GM12874 (cell line): ENCODE results near the gene PTGES2.

Source experiments
- TF ChIP-seq, protein P1 (sequence below): IDR thresholded peaks from 2 replicates; pipeline ENCODE4 v1.5.1; 2011; ENCODE audit warnings: low read depth, mild to moderate bottlenecking, control low read depth, low read length, moderate library complexity; ENCODE audit not compliant: insufficient read depth

The PTGES2 gene

DNA sequence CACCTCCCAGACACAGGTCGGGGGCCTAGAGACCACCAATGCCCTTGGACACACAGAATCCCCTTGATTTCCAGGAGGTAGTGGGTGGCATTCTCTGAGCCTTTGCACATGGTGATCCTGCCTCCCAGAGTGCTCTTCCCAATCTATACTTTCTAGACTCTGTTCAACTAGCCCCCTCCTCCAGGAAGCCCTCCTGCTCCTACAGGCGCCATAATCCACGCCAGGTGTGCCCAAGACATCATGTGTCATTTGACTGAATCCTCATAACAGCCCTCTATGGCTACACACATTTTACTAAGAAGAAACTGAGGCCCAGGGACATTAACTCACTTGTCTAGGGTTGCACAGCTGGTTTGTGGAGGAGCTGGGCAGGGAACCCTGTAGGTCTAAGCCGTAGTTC lies 39.7 kb upstream of the PTGES2 start:
- TF ChIP-seq, protein P1, sequence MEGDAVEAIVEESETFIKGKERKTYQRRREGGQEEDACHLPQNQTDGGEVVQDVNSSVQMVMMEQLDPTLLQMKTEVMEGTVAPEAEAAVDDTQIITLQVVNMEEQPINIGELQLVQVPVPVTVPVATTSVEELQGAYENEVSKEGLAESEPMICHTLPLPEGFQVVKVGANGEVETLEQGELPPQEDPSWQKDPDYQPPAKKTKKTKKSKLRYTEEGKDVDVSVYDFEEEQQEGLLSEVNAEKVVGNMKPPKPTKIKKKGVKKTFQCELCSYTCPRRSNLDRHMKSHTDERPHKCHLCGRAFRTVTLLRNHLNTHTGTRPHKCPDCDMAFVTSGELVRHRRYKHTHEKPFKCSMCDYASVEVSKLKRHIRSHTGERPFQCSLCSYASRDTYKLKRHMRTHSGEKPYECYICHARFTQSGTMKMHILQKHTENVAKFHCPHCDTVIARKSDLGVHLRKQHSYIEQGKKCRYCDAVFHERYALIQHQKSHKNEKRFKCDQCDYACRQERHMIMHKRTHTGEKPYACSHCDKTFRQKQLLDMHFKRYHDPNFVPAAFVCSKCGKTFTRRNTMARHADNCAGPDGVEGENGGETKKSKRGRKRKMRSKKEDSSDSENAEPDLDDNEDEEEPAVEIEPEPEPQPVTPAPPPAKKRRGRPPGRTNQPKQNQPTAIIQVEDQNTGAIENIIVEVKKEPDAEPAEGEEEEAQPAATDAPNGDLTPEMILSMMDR: no peak

DNA sequence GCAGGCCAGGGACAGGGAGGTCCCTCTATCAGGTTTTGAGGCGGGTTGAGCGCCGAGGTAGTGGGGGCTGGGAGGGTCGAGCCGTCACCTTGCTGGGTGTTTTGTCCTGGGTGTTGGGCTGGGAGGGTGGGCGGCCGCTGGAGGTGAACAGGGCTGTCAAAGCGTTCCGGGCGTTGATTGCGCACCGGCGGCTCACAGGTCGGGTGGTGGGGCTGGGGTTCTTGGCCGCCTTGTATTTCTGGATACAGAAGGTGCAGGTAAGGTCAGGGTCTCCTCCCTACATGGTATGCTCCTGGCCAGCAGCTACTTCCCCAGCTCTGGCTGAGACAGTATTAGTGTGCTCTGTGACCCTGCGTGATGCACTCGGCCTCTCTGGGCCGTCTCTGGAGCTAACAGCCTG lies 38.6 kb upstream of the PTGES2 start:
- TF ChIP-seq, protein P1: no peak

DNA sequence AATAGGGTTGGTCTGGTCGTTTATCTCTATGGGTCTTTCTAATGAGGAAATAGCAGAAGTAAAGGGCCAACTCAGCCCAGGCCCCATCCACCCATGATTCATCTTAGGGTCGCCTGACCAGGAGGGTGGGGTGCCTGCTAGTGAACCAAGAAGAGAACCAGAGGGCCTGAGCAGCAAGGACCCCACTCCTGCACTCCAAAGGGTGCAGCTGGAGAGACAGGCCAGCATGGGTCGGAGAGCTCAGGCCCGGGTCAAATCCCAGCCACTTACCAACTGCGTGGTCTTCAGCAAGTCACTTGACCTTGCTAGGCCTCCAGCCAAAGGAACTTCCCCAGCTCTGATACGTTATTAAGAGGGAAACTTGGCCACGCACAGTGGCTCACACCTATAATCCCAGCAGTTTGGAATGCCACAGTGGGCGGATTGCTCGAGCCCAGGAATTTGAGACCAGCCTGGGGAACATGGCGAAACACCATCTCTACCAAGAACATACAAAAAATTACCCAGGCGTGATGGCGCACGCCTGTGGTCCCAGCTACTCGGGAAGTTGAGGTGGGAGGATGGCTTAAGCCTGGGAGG lies 36.9 kb upstream of the PTGES2 start:
- TF ChIP-seq, protein P1: no peak

DNA sequence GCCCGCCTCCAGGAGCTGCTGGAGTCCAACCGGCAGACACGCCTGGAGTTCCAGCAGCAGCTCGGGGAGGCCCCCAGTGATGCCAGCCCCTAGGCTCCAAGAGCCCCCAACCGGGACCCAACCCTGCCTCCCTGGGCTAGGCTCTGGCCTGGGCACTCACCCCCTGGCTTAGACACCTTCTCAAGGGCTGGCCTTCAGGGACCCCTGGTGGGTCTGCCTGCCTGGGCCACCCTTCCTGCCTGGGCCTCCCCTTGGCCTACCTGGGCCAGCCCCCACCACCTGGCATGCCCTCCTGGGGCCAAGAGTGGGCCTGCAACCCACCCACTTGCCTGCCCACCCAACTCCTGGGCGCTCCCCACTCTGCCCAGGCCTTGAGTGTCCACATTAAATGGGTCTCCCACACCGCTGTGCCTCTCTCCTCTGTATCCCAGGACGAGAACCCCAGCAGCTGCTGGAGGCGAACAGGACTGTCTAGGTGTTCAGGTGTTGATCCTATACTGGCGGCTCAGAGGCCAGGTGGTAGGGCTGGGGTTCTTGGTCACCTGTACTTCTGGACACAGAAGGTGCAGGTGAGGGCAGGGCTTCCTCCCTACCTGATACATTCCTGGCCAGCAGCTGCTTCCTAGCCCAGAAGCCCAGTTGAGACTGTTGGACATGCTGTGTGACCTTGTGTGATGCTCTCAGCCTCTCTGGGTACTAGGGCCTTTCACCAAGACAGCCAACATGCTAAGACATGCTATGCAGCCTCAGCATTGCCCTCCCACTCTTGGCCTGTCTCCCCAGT lies 36.2 kb upstream of the PTGES2 start:
- TF ChIP-seq, protein P1: no peak

DNA sequence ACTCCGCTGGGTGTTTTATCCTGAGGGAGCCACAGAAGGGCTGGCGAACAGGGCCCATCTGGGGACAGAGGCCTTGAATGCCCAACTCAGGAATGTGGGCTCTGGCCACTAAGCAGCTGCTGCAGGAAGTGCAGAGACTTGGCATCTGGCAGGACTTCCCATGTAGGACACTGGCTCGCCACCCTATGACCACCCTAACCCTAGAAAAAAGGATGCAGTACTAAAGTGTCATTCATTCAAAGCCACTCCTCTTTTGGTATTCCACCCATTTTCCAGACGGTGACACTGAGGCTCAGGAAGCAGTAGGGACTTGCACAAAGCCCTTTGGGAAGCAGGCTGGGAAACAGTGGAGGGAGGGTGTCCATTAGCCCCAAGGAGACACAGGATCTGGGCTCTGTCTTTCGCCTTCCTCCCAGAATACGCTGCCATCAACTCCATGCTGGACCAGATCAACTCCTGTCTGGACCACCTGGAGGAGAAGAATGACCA lies 35.5 kb upstream of the PTGES2 start:
- TF ChIP-seq, protein P1: no peak

DNA sequence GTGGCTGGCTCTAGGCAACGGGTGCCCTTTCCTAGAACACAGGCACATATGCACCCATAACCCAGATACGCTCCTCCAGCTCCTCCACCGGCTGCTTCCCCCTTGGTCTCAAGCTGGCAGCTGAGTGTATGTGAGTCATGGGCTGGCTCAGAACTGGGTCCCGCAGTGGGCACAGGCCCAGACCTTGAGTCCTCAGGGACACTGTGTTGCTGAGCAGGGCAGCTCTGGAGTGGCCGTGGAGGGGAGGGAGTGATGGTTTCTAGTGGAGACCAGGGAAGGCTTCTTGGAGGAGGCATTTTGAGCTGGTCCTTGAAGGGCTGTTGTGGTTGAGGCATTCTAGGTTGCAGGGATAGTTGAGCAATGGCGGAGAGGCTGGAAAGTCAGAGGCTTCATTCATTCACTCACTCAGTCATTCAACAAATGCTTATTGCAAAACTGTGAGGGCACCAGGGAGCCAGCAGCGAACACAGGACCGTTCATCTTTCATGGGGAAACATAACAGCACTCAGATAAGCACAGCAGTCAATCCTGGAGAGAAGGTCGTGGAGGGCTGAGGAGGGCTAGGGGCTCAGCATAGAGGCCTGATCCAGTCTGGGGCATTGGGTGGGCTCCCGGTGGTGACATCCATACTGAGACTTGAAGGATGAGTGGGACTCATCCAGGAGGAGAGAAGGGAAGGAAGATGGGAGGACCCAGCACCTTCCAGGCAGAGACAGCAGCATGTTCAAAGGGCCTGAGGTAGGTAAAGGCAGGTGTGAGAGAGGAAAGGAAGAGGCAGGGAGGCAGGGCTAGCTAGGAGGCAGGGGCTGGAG lies 34.9 kb upstream of the PTGES2 start:
- TF ChIP-seq, protein P1: no peak

DNA sequence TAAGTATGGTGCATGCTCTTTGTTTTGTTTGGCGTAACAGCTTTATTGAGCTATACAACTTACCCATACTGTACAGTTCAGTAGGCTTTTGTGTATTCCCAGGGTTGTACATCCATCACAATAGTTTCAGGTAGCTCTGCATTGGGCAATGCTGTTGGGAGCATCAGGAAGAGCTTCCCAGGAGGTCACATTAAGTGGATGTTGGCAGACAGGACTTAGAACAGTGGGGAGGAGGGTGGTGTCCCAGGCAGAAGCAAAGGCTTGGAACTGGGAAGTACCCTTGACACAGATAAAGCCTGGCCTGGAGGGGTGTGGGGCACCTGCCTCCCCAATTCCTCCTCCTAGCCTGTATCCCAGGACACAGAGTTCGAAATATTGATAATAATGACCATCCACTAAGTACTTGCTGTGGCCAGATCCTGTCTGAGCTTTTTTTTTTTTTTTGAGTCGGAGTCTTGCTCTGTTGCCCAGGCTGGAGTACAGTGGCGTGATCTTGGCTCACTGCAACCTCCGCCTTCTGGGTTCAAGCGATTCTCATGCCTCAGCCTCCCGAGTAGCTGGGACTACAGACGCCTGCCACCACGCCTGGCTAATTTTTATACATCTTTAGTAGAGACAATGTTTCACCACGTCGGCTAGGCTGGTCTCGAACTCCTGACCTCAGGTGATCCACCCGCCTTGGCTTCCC lies 33.8 kb upstream of the PTGES2 start:
- TF ChIP-seq, protein P1: no peak
